Hepatocyte (in vitro differentiated cells): Measurements from ENCODE around the gene HMCN1.

Source experiments
- EZH2 ChIP-seq: fragments of 200-600 bp; sonication (generic); IDR thresholded peaks from 2 replicates; pipeline ENCODE4 v1.6.1; 2016; ENCODE audit warnings: antibody characterized with exemption, mild to moderate bottlenecking, borderline replicate concordance
- TF ChIP-seq, protein P1 (sequence below): fragments of 200-600 bp; sonication (generic); IDR thresholded peaks from 2 replicates; pipeline ENCODE4 v1.5.1; 2016; ENCODE audit warnings: antibody characterized with exemption, mild to moderate bottlenecking; ENCODE audit not compliant: poor library complexity

- TF ChIP-seq, protein P1, sequence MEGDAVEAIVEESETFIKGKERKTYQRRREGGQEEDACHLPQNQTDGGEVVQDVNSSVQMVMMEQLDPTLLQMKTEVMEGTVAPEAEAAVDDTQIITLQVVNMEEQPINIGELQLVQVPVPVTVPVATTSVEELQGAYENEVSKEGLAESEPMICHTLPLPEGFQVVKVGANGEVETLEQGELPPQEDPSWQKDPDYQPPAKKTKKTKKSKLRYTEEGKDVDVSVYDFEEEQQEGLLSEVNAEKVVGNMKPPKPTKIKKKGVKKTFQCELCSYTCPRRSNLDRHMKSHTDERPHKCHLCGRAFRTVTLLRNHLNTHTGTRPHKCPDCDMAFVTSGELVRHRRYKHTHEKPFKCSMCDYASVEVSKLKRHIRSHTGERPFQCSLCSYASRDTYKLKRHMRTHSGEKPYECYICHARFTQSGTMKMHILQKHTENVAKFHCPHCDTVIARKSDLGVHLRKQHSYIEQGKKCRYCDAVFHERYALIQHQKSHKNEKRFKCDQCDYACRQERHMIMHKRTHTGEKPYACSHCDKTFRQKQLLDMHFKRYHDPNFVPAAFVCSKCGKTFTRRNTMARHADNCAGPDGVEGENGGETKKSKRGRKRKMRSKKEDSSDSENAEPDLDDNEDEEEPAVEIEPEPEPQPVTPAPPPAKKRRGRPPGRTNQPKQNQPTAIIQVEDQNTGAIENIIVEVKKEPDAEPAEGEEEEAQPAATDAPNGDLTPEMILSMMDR, result no peak
- no peak for TF ChIP-seq EZH2
Observed at GRCh38 chr1:185843986-185844385, 109.8 kb downstream of the HMCN1 start.
